GM23338 (cell line): ENCODE measurements around the gene TMEM62. TPM values are rescaled to one million over a fixed set of nuclear protein-coding genes. Genes with fewer than 3 reads are reported as not detected.

Experiments
- ATAC-seq: fragments of 200-7000 bp; cut with Tn5 transposase; 3 replicates; pipeline ENCODE4 v1.9.1; 2020
- DNase-seq: peaks from one replicate; pipeline ENCODE4 v3.0.0-alpha.2; 2015; ENCODE audit warnings: low spot score
- H2AFZ ChIP-seq: fragments of 200-600 bp; sonication (generic); 2 replicates; pipeline ENCODE4 v1.8.0; 2016; ENCODE audit warnings: antibody characterized with exemption, mild to moderate bottlenecking, moderate library complexity
- H3F3A ChIP-seq: fragments of 200-600 bp; sonication (generic); replicated peaks from 2 replicates; pipeline ENCODE4 v1.8.0; 2017; ENCODE audit warnings: antibody characterized with exemption, mixed run types, low read depth
- H3K27ac ChIP-seq: fragments of 200-600 bp; sonication (generic); 2 replicates; pipeline ENCODE4 v1.6.1; 2016; ENCODE audit warnings: low read depth
- H3K27me3 ChIP-seq: fragments of 200-600 bp; sonication (generic); 2 replicates; pipeline ENCODE4 v1.8.0; 2016; ENCODE audit warnings: mild to moderate bottlenecking, mixed run types, moderate library complexity; ENCODE audit not compliant: insufficient read depth
- H3K36me3 ChIP-seq: fragments of 200-600 bp; sonication (generic); 2 replicates; pipeline ENCODE4 v1.8.0; 2016; ENCODE audit warnings: mild to moderate bottlenecking; ENCODE audit not compliant: insufficient read depth
- H3K4me1 ChIP-seq: fragments of 200-600 bp; sonication (generic); 2 replicates; pipeline ENCODE4 v1.8.0; 2016; ENCODE audit warnings: mild to moderate bottlenecking, moderate library complexity; ENCODE audit not compliant: insufficient read depth
- H3K4me2 ChIP-seq: fragments of 200-600 bp; sonication (generic); 2 replicates; pipeline ENCODE4 v1.7.1; 2017; ENCODE audit warnings: mixed run types
- H3K4me3 ChIP-seq: fragments of 200-600 bp; sonication (generic); 2 replicates; pipeline ENCODE4 v1.6.1; 2016; ENCODE audit warnings: mixed run types
- H3K79me2 ChIP-seq: fragments of 200-600 bp; sonication (generic); replicated peaks from 2 replicates; pipeline ENCODE4 v1.8.0; 2017; ENCODE audit warnings: mild to moderate bottlenecking; ENCODE audit not compliant: insufficient read depth
- H3K9me2 ChIP-seq: fragments of 200-600 bp; sonication (generic); 2 replicates; pipeline ENCODE4 v1.8.0; 2017; ENCODE audit not compliant: insufficient read depth
- H4K20me1 ChIP-seq: fragments of 200-600 bp; sonication (generic); replicated peaks from 2 replicates; pipeline ENCODE4 v1.8.0; 2017; ENCODE audit warnings: mild to moderate bottlenecking; ENCODE audit not compliant: insufficient read depth
- H3K27ac Mint-ChIP-seq: 2 replicates; pipeline ENCODE4 v1.8.0; 2020; ENCODE audit warnings: inconsistent platforms, mild to moderate bottlenecking, moderate library complexity, mixed read lengths
- H3K27me3 Mint-ChIP-seq: 3 replicates; pipeline ENCODE4 v1.8.0; 2022; ENCODE audit warnings: low read depth, mild to moderate bottlenecking, moderate library complexity, mixed read lengths, inconsistent platforms; ENCODE audit not compliant: insufficient read depth, poor library complexity
- H3K36me3 Mint-ChIP-seq: 3 replicates; pipeline ENCODE4 v1.8.0; 2021; ENCODE audit warnings: low read depth, mild to moderate bottlenecking, inconsistent platforms, moderate library complexity, mixed read lengths
- H3K4me1 Mint-ChIP-seq: 3 replicates; pipeline ENCODE4 v1.8.0; 2020; ENCODE audit warnings: mild to moderate bottlenecking, inconsistent platforms, mixed read lengths
- H3K4me3 Mint-ChIP-seq: 3 replicates; pipeline ENCODE4 v1.8.0; 2021; ENCODE audit warnings: moderate library complexity, mild to moderate bottlenecking, inconsistent platforms, mixed read lengths
- H3K9me3 Mint-ChIP-seq: 3 replicates; pipeline ENCODE4 v1.8.0; 2020; ENCODE audit warnings: moderate library complexity, mild to moderate bottlenecking, inconsistent platforms, mixed read lengths
- CREB1 ChIP-seq: fragments of 250-450 bp; sonication (Bioruptor Pico); IDR thresholded peaks from 2 replicates; pipeline ENCODE4 v1.5.0; 2020; ENCODE audit warnings: low read depth, mild to moderate bottlenecking, moderate library complexity
- EZH2 ChIP-seq: fragments of 200-600 bp; sonication (generic); IDR thresholded peaks from one replicate; pipeline ENCODE4 v1.8.0; 2017; ENCODE audit warnings: antibody characterized with exemption, mild to moderate bottlenecking, low read depth; ENCODE audit not compliant: unreplicated experiment
- NANOG ChIP-seq: IDR thresholded peaks from 2 replicates; pipeline ENCODE4 v1.6.1; 2016; ENCODE audit warnings: antibody characterized with exemption, borderline replicate concordance
- STAT1 ChIP-seq: IDR thresholded peaks from one replicate; pipeline ENCODE4 v1.6.1; 2016; ENCODE audit warnings: antibody characterized with exemption; ENCODE audit not compliant: unreplicated experiment
- ZNF331 ChIP-seq: fragments of 250-450 bp; sonication (Bioruptor Pico); IDR thresholded peaks from 2 replicates; pipeline ENCODE4 v1.5.0; 2020; ENCODE audit warnings: low read depth, mild to moderate bottlenecking, moderate library complexity
- ZNF462 ChIP-seq: fragments of 250-450 bp; sonication (Bioruptor Pico); IDR thresholded peaks from 2 replicates; pipeline ENCODE4 v1.5.0; 2020; ENCODE audit warnings: mild to moderate bottlenecking, moderate library complexity
- polyA plus RNA-seq: library from polyadenylated mRNA; unstranded; fragments of >200 nt; fragmentation: Nextera tagmentation; extraction: Ambion mirVana; gene quantifications from 2 replicates; pipeline ENCODE4 v1.2.1, GENCODE V29; 2016
- total RNA-seq: library from RNA; depleted of rRNA; stranded (reverse); fragments of >200 nt; shearing (Covaris generic); gene quantifications from 2 replicates; pipeline ENCODE4 v1.2.3, GENCODE V29; 2014
- TF ChIP-seq, protein P1 (sequence below), 2 experiments: fragments of 200-600 bp in 1 of 2; sonication (generic) in 1 of 2; conservative IDR thresholded peaks; 2 replicates each; pipeline versions ENCODE4 v1.5.1 to v1.6.1; 2016 to 2017; ENCODE audit warnings: antibody characterized with exemption in 2 of 2, low read depth in 2 of 2, mild to moderate bottlenecking in 2 of 2, moderate library complexity in 1 of 2
- TF ChIP-seq, protein P2 (sequence below): IDR thresholded peaks from one replicate; pipeline ENCODE4 v1.6.1; 2018; ENCODE audit warnings: antibody characterized with exemption; ENCODE audit not compliant: unreplicated experiment

TMEM62 gene
- total and polyA plus RNA-seq, 2 experiments from 2014 or later = 3.4 to 14.3 TPM

GRCh38 chr15:43143203-43143941 is 10.0 kb downstream of the TMEM62 start:
- H2AFZ ChIP-seq = no peak overlapping the region
- H3K4me2 ChIP-seq = no peak overlapping the region
- H3K36me3 ChIP-seq = no peaks in the 10 kb centered on the region
- Mint-ChIP-seq H3K36me3 (peaks cover 4% of the 10 kb centered on the region; the same call in 1 of the 3 replicates), H3K27ac (no peak overlapping the region), H3K4me1 (peaks cover 2% of the 10 kb centered on the region; the same call in 1 of the 3 replicates), H3K9me3 (no peaks in the 10 kb centered on the region), H3K4me3 (no peak overlapping the region), H3K27me3 (no peaks in the 10 kb centered on the region)
- ATAC-seq (no peak), DNase-seq (no peak)
- H3K4me3 ChIP-seq = no peak overlapping the region
- H3K27ac ChIP-seq = no peak overlapping the region
- H4K20me1 ChIP-seq = no peaks in the 10 kb centered on the region
- H3K9me2 ChIP-seq = no peaks in the 10 kb centered on the region; the same call in 1 of the 2 replicates
- no peak for TF ChIP-seq NANOG
- TF ChIP-seq, protein P1, sequence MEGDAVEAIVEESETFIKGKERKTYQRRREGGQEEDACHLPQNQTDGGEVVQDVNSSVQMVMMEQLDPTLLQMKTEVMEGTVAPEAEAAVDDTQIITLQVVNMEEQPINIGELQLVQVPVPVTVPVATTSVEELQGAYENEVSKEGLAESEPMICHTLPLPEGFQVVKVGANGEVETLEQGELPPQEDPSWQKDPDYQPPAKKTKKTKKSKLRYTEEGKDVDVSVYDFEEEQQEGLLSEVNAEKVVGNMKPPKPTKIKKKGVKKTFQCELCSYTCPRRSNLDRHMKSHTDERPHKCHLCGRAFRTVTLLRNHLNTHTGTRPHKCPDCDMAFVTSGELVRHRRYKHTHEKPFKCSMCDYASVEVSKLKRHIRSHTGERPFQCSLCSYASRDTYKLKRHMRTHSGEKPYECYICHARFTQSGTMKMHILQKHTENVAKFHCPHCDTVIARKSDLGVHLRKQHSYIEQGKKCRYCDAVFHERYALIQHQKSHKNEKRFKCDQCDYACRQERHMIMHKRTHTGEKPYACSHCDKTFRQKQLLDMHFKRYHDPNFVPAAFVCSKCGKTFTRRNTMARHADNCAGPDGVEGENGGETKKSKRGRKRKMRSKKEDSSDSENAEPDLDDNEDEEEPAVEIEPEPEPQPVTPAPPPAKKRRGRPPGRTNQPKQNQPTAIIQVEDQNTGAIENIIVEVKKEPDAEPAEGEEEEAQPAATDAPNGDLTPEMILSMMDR (conservative IDR thresholded peaks at IDR 0.05; ENCODE audit: low read depth in 2 of 2) = no peak
- no peak for TF ChIP-seq EZH2
- no peak for TF ChIP-seq CREB1 (CRISPR knock-in tag)
- TF ChIP-seq ZNF331 (CRISPR knock-in tag) = no peak
- no peaks in the 10 kb centered on the region for H3K79me2 ChIP-seq
- H3K4me1 ChIP-seq = no peaks in the 10 kb centered on the region
- H3F3A ChIP-seq = no peaks in the 10 kb centered on the region
- H3K27me3 ChIP-seq = no peaks in the 10 kb centered on the region

DNA sequence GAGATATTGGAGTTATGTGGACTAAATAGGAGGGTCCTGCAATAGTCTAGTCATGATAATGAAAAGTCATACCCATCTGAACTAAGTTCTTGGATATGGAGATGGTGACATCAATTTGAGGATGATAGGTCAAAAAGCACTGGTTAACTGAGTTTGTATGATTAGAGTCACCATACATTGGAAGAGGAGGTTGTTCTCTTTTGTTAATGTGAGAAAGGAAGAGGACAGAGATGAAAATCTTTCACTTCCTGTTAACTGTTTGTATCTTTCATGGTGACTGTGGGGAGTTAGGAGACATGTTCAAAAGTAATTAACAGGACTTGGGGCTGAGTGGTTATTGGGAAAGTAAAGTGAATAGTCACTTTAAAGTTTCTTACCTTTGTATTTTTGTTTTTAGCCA is 11.1 kb downstream of the TMEM62 start:
- Histone ChIP-seq H3K27ac (no peak overlapping the region), H3K9me2 (no peaks in the 10 kb centered on the region; the same call in 1 of the 2 replicates), H3K4me1 (no peaks in the 10 kb centered on the region), H2AFZ (no peak overlapping the region), H3K27me3 (no peaks in the 10 kb centered on the region), H4K20me1 (no peaks in the 10 kb centered on the region), H3F3A (no peaks in the 10 kb centered on the region), H3K4me2 (no peak overlapping the region), H3K36me3 (no peaks in the 10 kb centered on the region; the same call in 1 of the 2 replicates), H3K79me2 (no peaks in the 10 kb centered on the region), H3K4me3 (no peak overlapping the region)
- ATAC-seq = no peak
- Mint-ChIP-seq H3K27me3 (no peaks in the 10 kb centered on the region), H3K9me3 (no peaks in the 10 kb centered on the region), H3K27ac (no peak overlapping the region), H3K36me3 (no peaks in the 10 kb centered on the region; the same call in 2 of the 3 replicates), H3K4me1 (peaks cover 2% of the 10 kb centered on the region; the same call in 1 of the 3 replicates), H3K4me3 (no peak overlapping the region)
- DNase-seq = no peak
- TF ChIP-seq, protein P2, sequence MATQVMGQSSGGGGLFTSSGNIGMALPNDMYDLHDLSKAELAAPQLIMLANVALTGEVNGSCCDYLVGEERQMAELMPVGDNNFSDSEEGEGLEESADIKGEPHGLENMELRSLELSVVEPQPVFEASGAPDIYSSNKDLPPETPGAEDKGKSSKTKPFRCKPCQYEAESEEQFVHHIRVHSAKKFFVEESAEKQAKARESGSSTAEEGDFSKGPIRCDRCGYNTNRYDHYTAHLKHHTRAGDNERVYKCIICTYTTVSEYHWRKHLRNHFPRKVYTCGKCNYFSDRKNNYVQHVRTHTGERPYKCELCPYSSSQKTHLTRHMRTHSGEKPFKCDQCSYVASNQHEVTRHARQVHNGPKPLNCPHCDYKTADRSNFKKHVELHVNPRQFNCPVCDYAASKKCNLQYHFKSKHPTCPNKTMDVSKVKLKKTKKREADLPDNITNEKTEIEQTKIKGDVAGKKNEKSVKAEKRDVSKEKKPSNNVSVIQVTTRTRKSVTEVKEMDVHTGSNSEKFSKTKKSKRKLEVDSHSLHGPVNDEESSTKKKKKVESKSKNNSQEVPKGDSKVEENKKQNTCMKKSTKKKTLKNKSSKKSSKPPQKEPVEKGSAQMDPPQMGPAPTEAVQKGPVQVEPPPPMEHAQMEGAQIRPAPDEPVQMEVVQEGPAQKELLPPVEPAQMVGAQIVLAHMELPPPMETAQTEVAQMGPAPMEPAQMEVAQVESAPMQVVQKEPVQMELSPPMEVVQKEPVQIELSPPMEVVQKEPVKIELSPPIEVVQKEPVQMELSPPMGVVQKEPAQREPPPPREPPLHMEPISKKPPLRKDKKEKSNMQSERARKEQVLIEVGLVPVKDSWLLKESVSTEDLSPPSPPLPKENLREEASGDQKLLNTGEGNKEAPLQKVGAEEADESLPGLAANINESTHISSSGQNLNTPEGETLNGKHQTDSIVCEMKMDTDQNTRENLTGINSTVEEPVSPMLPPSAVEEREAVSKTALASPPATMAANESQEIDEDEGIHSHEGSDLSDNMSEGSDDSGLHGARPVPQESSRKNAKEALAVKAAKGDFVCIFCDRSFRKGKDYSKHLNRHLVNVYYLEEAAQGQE = no peak
- TF ChIP-seq ZNF462 (CRISPR knock-in tag) (no peak), STAT1 (no peak), CREB1 (CRISPR knock-in tag) (no peak)
